Uterus (tissue), 2 donors: Measurements from ENCODE around the gene DGKI.

ENCODE experiments used
- CTCF ChIP-seq, 4 experiments: fragments of 200-600 bp in 2 of 4; fragments of 450-650 bp in 2 of 4; sonication (generic) in 2 of 4; IDR thresholded peaks; one replicate each; pipeline ENCODE4 v1.5.1; 2016 to 2019; ENCODE audit warnings: antibody characterized with exemption in 4 of 4, mild to moderate bottlenecking in 2 of 4, moderate library complexity in 1 of 4
- POLR2A ChIP-seq, 2 donors: fragments of 450-650 bp; IDR thresholded peaks; one replicate each; pipeline ENCODE4 v1.6.1; 2016; ENCODE audit warnings: antibody characterized with exemption in 2 of 2, mild to moderate bottlenecking in 1 of 2, moderate library complexity in 1 of 2

DNA sequence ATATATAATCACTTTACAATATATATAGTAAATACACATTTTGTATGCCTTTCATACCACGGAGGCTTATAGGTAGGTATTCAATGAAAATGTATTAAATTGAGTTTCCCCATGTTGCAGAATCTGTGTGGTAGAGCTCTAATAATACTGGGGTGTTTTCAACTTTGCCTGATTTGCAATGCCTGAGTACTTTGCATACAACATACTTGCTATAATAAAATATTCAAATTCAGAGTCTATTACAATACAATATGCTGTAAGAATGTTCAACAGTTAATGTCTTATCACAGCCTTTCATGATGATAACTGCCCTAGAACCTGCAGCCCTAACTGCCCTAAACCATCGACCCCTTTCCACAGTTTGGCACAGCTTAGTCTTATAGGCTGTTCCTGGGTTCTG is 114.6 kb downstream of the DGKI start:
- TF ChIP-seq POLR2A (IDR thresholded peaks at IDR 0.05) (no peak), CTCF (IDR thresholded peaks at IDR 0.05) (no peak)
